Lung (tissue), 12 donors: ENCODE results near the gene ALPI. TPM values are rescaled to one million over a fixed set of nuclear protein-coding genes. Genes with fewer than 3 reads are reported as not detected.

ENCODE experiments used
- ATAC-seq: fragments of 200-7000 bp; cut with Tn5 transposase; one replicate; pipeline ENCODE4 v1.9.1; 2020; ENCODE audit warnings: moderate number of reproducible peaks; ENCODE audit not compliant: insufficient read depth, low FRiP score
- DNase-seq, 3 donors: peaks; one replicate each; pipeline ENCODE4 v3.0.0-alpha.2; 2013 to 2017
- H3K27ac ChIP-seq, 2 donors: one replicate each; pipeline ENCODE4 v1.5.1; 2013; ENCODE audit warnings: mild to moderate bottlenecking in 2 of 2, moderate library complexity in 2 of 2, control low read depth in 1 of 2, inconsistent platforms in 1 of 2, low read depth in 1 of 2, low read length in 1 of 2
- H3K27me3 ChIP-seq, 3 donors: one replicate each; pipeline ENCODE4 v1.5.1; 2013; ENCODE audit warnings: low read length in 2 of 3; ENCODE audit not compliant: control insufficient read depth in 3 of 3, insufficient read depth in 3 of 3
- H3K36me3 ChIP-seq, 4 donors: one replicate each; pipeline ENCODE4 v1.5.1; 2013; ENCODE audit warnings: low read length in 4 of 4, mild to moderate bottlenecking in 1 of 4, moderate library complexity in 1 of 4; ENCODE audit not compliant: control insufficient read depth in 4 of 4, insufficient read depth in 4 of 4
- H3K4me1 ChIP-seq, 5 donors: one replicate each; pipeline ENCODE4 v1.5.1; 2013; ENCODE audit warnings: low read length in 5 of 5, mild to moderate bottlenecking in 2 of 5, moderate library complexity in 1 of 5; ENCODE audit not compliant: control insufficient read depth in 5 of 5, insufficient read depth in 5 of 5
- H3K4me3 ChIP-seq: one replicate; pipeline ENCODE4 v1.5.1; 2013; ENCODE audit warnings: mild to moderate bottlenecking, control low read depth, moderate library complexity
- H3K9ac ChIP-seq, 2 donors: one replicate each; pipeline ENCODE4 v1.5.1; 2013; ENCODE audit warnings: low read length in 2 of 2, control low read depth in 1 of 2; ENCODE audit not compliant: insufficient read depth in 1 of 2
- H3K9me3 ChIP-seq, 4 donors: one replicate each; pipeline ENCODE4 v1.5.1; 2013; ENCODE audit warnings: low read length in 3 of 4, mild to moderate bottlenecking in 1 of 4, moderate library complexity in 1 of 4; ENCODE audit not compliant: control insufficient read depth in 4 of 4, insufficient read depth in 3 of 4
- CTCF ChIP-seq: IDR thresholded peaks from 2 replicates; pipeline ENCODE4 v1.5.1; 2012; ENCODE audit warnings: mild to moderate bottlenecking; ENCODE audit errors: control extremely low read depth, extremely low read depth
- WGBS, 2 donors: extraction: QIAGEN DNeasy Blood & Tissue Kit; methylation state at CpG; one replicate each; pipeline ENCODE4 v1.1.7; 2013; 5-methylcytosine and 5-hydroxymethylcytosine counted together
- polyA plus RNA-seq, 2 donors: library from polyadenylated mRNA; stranded (reverse); fragments of 200-250 nt; gene quantifications; one replicate each; pipeline ENCODE4 v1.2.1, GENCODE V29; 2013
- total RNA-seq, 2 donors: library from RNA; depleted of rRNA in 1 of 2; stranded (reverse); fragments of >200 nt in 1 of 2; gene quantifications; one replicate each; pipeline ENCODE4 v1.2.1, GENCODE V29; 2014 to 2021
- donor health status: control.
- donor health status: control.
- donor health status: Bipolar disorder and iron deficiency.
- donor health status: healthy.
- donor health status: DM: yes; HTN: yes; CAD: no.

The ALPI gene
- total and polyA plus RNA-seq, 4 donors, result not detected

GRCh38 chr2:232480201-232481190 is 24.5 kb downstream of the ALPI start:
- H3K9ac ChIP-seq, result no peak overlapping the region
- H3K27me3 ChIP-seq, result peaks cover 12 to 34% (median 23%) of the 10 kb centered on the region in 3 donors
- TF ChIP-seq CTCF, result no peak
- H3K4me1 ChIP-seq, result no peaks in the 10 kb centered on the region
- 83 to 88% methylated on average over 25 to 26 of the region's 26 CpGs for WGBS, 2 donors
- DNase-seq (no peak), ATAC-seq (no peak)
- H3K36me3 ChIP-seq, result no peaks in the 10 kb centered on the region
- H3K9me3 ChIP-seq, result peaks cover 0 to 2% (median 0%) of the 10 kb centered on the region in 4 donors
- H3K4me3 ChIP-seq, result no peak overlapping the region
- no peak overlapping the region for H3K27ac ChIP-seq

GRCh38 chr2:232481322-232482140 is 25.6 kb downstream of the ALPI start:
- DNase-seq (no peak), ATAC-seq (no peak)
- WGBS, 2 donors, result 88 to 91% methylated on average over 29 of the region's 29 CpGs
- H3K36me3 ChIP-seq, result no peaks in the 10 kb centered on the region
- peaks cover 0 to 4% (median 0%) of the 10 kb centered on the region in 5 donors for H3K4me1 ChIP-seq
- peaks cover 15 to 38% (median 25%) of the 10 kb centered on the region in 3 donors for H3K27me3 ChIP-seq
- no peak overlapping the region for H3K4me3 ChIP-seq
- TF ChIP-seq CTCF, result no peak
- no peak overlapping the region for H3K9ac ChIP-seq
- peaks cover 0 to 2% (median 0%) of the 10 kb centered on the region in 4 donors for H3K9me3 ChIP-seq
- no peak overlapping the region for H3K27ac ChIP-seq

- no peak overlapping the region for H3K9ac ChIP-seq
- TF ChIP-seq CTCF, result no peak
- H3K4me1 ChIP-seq, result peaks cover 0 to 7% (median 0%) of the 10 kb centered on the region in 5 donors
- 90 to 93% methylated on average over 27 to 31 of the region's 31 CpGs for WGBS, 2 donors
- H3K36me3 ChIP-seq, result no peaks in the 10 kb centered on the region
- DNase-seq (no peak), ATAC-seq (no peak)
- peaks cover 15 to 46% (median 29%) of the 10 kb centered on the region in 3 donors for H3K27me3 ChIP-seq
- no peak overlapping the region for H3K4me3 ChIP-seq
- peaks cover 0 to 2% (median 0%) of the 10 kb centered on the region in 4 donors for H3K9me3 ChIP-seq
- H3K27ac ChIP-seq, result no peak overlapping the region
Observed at GRCh38 chr2:232482301-232483238, 26.6 kb downstream of the ALPI start.
